Neural cell (in vitro differentiated cells): ENCODE data around the gene OR5AR1. TPM values are rescaled to one million over a fixed set of nuclear protein-coding genes. Genes with fewer than 3 reads are reported as not detected.

Experiments
- H2AFZ ChIP-seq: fragments of 200-600, 300-800 bp; sonication (generic), shearing (Covaris generic); 2 replicates; pipeline ENCODE4 v1.6.0; 2014; ENCODE audit warnings: low read depth, mild to moderate bottlenecking, antibody characterized with exemption, low read length, moderate library complexity
- H3F3A ChIP-seq: fragments of 200-600 bp; shearing (Covaris generic); 2 replicates; pipeline ENCODE4 v1.6.1; 2016; ENCODE audit warnings: mild to moderate bottlenecking, moderate library complexity, mixed read lengths, antibody characterized with exemption, low read length; ENCODE audit not compliant: insufficient read depth, poor library complexity, severe bottlenecking
- H3K27ac ChIP-seq: fragments of 200-600, 300-800 bp; sonication (generic), shearing (Covaris generic); 2 replicates; pipeline ENCODE4 v1.5.1; 2014; ENCODE audit warnings: mild to moderate bottlenecking, low read length, moderate library complexity
- H3K27me3 ChIP-seq: fragments of 300-800, 200-600 bp; sonication (generic), shearing (Covaris generic); 2 replicates; pipeline ENCODE4 v1.6.0; 2014; ENCODE audit warnings: mild to moderate bottlenecking, low read depth, low read length, moderate library complexity; ENCODE audit not compliant: insufficient read depth
- H3K36me3 ChIP-seq: fragments of 300-800, 200-600 bp; sonication (generic), shearing (Covaris generic); 2 replicates; pipeline ENCODE4 v1.5.1; 2014; ENCODE audit warnings: mild to moderate bottlenecking, antibody characterized with exemption, low read length, moderate library complexity; ENCODE audit not compliant: insufficient read depth
- H3K4me2 ChIP-seq: fragments of 300-800, 200-600 bp; sonication (generic), shearing (Covaris generic); 2 replicates; pipeline ENCODE4 v1.6.0; 2014; ENCODE audit warnings: mild to moderate bottlenecking, low read length
- H3K4me3 ChIP-seq: fragments of 300-800, 200-600 bp; sonication (generic), shearing (Covaris generic); 2 replicates; pipeline ENCODE4 v1.5.1; 2014; ENCODE audit warnings: mild to moderate bottlenecking, low read length, moderate library complexity
- H3K79me2 ChIP-seq: fragments of 200-600 bp; shearing (Covaris generic); replicated peaks from 2 replicates; pipeline ENCODE4 v1.6.0; 2014; ENCODE audit warnings: mild to moderate bottlenecking, low read length, moderate library complexity; ENCODE audit not compliant: insufficient read depth
- H3K9ac ChIP-seq: fragments of 300-800, 200-600 bp; sonication (generic), shearing (Covaris generic); 2 replicates; pipeline ENCODE4 v1.6.1; 2016; ENCODE audit warnings: mild to moderate bottlenecking, low read length, mixed read lengths
- H3K9me2 ChIP-seq: fragments of 200-600 bp; shearing (Covaris generic); 2 replicates; pipeline ENCODE4 v1.6.1; 2016; ENCODE audit warnings: mild to moderate bottlenecking, low read length, mixed read lengths; ENCODE audit not compliant: insufficient read depth
- H3K9me3 ChIP-seq: fragments of 200-600, 300-800 bp; sonication (generic), shearing (Covaris generic); 2 replicates; pipeline ENCODE4 v1.6.1; 2016; ENCODE audit warnings: mild to moderate bottlenecking, mixed run types, low read length, moderate library complexity, mixed read lengths
- H4K20me1 ChIP-seq: fragments of 200-600 bp; shearing (Covaris generic); 2 replicates; pipeline ENCODE4 v1.6.1; 2016; ENCODE audit warnings: mild to moderate bottlenecking, mixed run types; ENCODE audit not compliant: insufficient read depth
- EP300 ChIP-seq: fragments of 450-650 bp; conservative IDR thresholded peaks from 2 replicates; pipeline ENCODE4 v1.6.1; 2014; ENCODE audit warnings: antibody characterized with exemption, mild to moderate bottlenecking, moderate library complexity; ENCODE audit not compliant: poor library complexity, severe bottlenecking
- EZH2 ChIP-seq: fragments of 200-600, 300-800 bp; shearing (Covaris generic), sonication (generic); IDR thresholded peaks from 2 replicates; pipeline ENCODE4 v1.6.1; 2014; ENCODE audit warnings: antibody characterized with exemption, low read length, borderline replicate concordance, mild to moderate bottlenecking; ENCODE audit not compliant: insufficient read depth, poor library complexity, severe bottlenecking
- MXI1 ChIP-seq: fragments of 450-650 bp; conservative IDR thresholded peaks from 2 replicates; pipeline ENCODE4 v1.6.1; 2014; ENCODE audit warnings: antibody characterized with exemption, mild to moderate bottlenecking; ENCODE audit not compliant: poor library complexity, severe bottlenecking
- RAD21 ChIP-seq: fragments of 450-650 bp; conservative IDR thresholded peaks from 2 replicates; pipeline ENCODE4 v1.6.1; 2014; ENCODE audit warnings: antibody characterized with exemption, mild to moderate bottlenecking, moderate library complexity
- REST ChIP-seq: IDR thresholded peaks from 2 replicates; pipeline ENCODE4 v1.6.1; 2012; ENCODE audit warnings: borderline replicate concordance
- SMC3 ChIP-seq: fragments of 450-650 bp; conservative IDR thresholded peaks from 2 replicates; pipeline ENCODE4 v1.6.1; 2014; ENCODE audit warnings: antibody characterized with exemption, mild to moderate bottlenecking, moderate library complexity; ENCODE audit not compliant: poor library complexity
- TAF1 ChIP-seq: IDR thresholded peaks from 2 replicates; pipeline ENCODE4 v1.6.1; 2012; ENCODE audit warnings: low read depth
- polyA plus RNA-seq: library from polyadenylated mRNA; depleted of rRNA; stranded (reverse); fragments of >200 nt; gene quantifications from 2 replicates; pipeline ENCODE4 v1.2.3, GENCODE V29; 2014
- TF ChIP-seq, protein P1 (sequence below): fragments of 450-650 bp; IDR thresholded peaks from 2 replicates; pipeline ENCODE4 v1.5.1; 2014; ENCODE audit warnings: antibody characterized with exemption, mild to moderate bottlenecking, moderate library complexity; ENCODE audit not compliant: poor library complexity, severe bottlenecking

OR5AR1 gene
- polyA plus RNA-seq, 1 donor from 2014 or later: not detected

- Histone ChIP-seq H3K27ac (no peak overlapping the region), H2AFZ (no peak overlapping the region), H3K27me3 (no peaks in the 10 kb centered on the region), H3K4me3 (no peak overlapping the region), H3F3A (no peaks in the 10 kb centered on the region), H3K79me2 (no peaks in the 10 kb centered on the region), H3K9me3 (no peaks in the 10 kb centered on the region), H3K4me2 (no peak overlapping the region), H3K36me3 (no peaks in the 10 kb centered on the region), H3K9me2 (no peaks in the 10 kb centered on the region), H3K9ac (no peak overlapping the region), H4K20me1 (no peaks in the 10 kb centered on the region)
- TF ChIP-seq TAF1: no peak
- TF ChIP-seq MXI1: no peak
- TF ChIP-seq RAD21: no peak
These were observed 42.4 kb downstream of the OR5AR1 start for GRCh38 chr11:56705784-56706396.

GRCh38 chr11:56706486-56706885 is 43.0 kb downstream of the OR5AR1 start:
- Histone ChIP-seq H2AFZ (no peak overlapping the region), H3K9me2 (no peaks in the 10 kb centered on the region), H3K36me3 (no peaks in the 10 kb centered on the region), H3K9ac (no peak overlapping the region), H3K27me3 (no peaks in the 10 kb centered on the region), H3K4me3 (no peak overlapping the region), H3K4me2 (no peak overlapping the region), H3K9me3 (no peaks in the 10 kb centered on the region), H3F3A (no peaks in the 10 kb centered on the region), H3K27ac (no peak overlapping the region), H4K20me1 (no peaks in the 10 kb centered on the region), H3K79me2 (no peaks in the 10 kb centered on the region)
- TF ChIP-seq, protein P1, sequence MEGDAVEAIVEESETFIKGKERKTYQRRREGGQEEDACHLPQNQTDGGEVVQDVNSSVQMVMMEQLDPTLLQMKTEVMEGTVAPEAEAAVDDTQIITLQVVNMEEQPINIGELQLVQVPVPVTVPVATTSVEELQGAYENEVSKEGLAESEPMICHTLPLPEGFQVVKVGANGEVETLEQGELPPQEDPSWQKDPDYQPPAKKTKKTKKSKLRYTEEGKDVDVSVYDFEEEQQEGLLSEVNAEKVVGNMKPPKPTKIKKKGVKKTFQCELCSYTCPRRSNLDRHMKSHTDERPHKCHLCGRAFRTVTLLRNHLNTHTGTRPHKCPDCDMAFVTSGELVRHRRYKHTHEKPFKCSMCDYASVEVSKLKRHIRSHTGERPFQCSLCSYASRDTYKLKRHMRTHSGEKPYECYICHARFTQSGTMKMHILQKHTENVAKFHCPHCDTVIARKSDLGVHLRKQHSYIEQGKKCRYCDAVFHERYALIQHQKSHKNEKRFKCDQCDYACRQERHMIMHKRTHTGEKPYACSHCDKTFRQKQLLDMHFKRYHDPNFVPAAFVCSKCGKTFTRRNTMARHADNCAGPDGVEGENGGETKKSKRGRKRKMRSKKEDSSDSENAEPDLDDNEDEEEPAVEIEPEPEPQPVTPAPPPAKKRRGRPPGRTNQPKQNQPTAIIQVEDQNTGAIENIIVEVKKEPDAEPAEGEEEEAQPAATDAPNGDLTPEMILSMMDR: no peak
- TF ChIP-seq REST (no peak), EZH2 (no peak), SMC3 (no peak), MXI1 (no peak)

GRCh38 chr11:56714206-56714605 is 50.7 kb downstream of the OR5AR1 start:
- Histone ChIP-seq H3K36me3 (no peaks in the 10 kb centered on the region), H3K9ac (no peak overlapping the region), H3K9me3 (no peaks in the 10 kb centered on the region), H3F3A (no peaks in the 10 kb centered on the region), H3K79me2 (no peaks in the 10 kb centered on the region), H3K9me2 (no peaks in the 10 kb centered on the region), H3K4me2 (no peak overlapping the region), H4K20me1 (no peaks in the 10 kb centered on the region), H2AFZ (no peak overlapping the region), H3K27me3 (no peaks in the 10 kb centered on the region), H3K4me3 (no peak overlapping the region), H3K27ac (no peak overlapping the region)
- no peak for TF ChIP-seq EP300
- no peak for TF ChIP-seq REST
- TF ChIP-seq SMC3: no peak
- TF ChIP-seq RAD21: no peak
- TF ChIP-seq MXI1: no peak
